PC-9 (cell line): ENCODE data around the gene TUBA4A. TPM values are rescaled to one million over a fixed set of nuclear protein-coding genes. Genes with fewer than 3 reads are reported as not detected.

Source experiments
- BruUV-seq: library from RNA; stranded (reverse); fragments of 400-500 nt; replicated peaks from 2 replicates; lab custom pipeline; 2021; lab: Mats Ljungman, UMichigan
- CTCF ChIA-PET: fragments of 300-600 bp; sonication (Branson Sonifier 250); formaldehyde crosslinking; loops from one replicate; lab custom pipeline; 2022; ENCODE audit warnings: antibody characterized with exemption; lab: Charles Lee
- POLR2A ChIA-PET: fragments of 300-600 bp; sonication (Branson Sonifier 250); formaldehyde crosslinking; loops from one replicate; lab custom pipeline; 2022; ENCODE audit warnings: antibody characterized with exemption; ENCODE audit not compliant: unreplicated experiment; lab: Charles Lee
- DNase-seq, 2 experiments: peaks; one replicate each; pipeline versions ENCODE4 v3.0.0 to v3.0.0-alpha.2; 2015 to 2022; ENCODE audit warnings: mixed read lengths in 1 of 2
- H2AFZ ChIP-seq: fragments of 200-600 bp; sonication (generic); 2 replicates; pipeline ENCODE4 v1.8.1; 2017; ENCODE audit warnings: antibody characterized with exemption
- H3F3A ChIP-seq: fragments of 200-600 bp; sonication (generic); 2 replicates; pipeline ENCODE4 v1.8.1; 2017; ENCODE audit warnings: antibody characterized with exemption, mild to moderate bottlenecking, low read depth; ENCODE audit not compliant: insufficient read depth
- H3K27ac ChIP-seq: fragments of 200-600 bp; sonication (generic); 2 replicates; pipeline ENCODE4 v1.6.1; 2016; ENCODE audit warnings: mixed run types
- H3K27me3 ChIP-seq: fragments of 200-600 bp; sonication (generic); 2 replicates; pipeline ENCODE4 v1.6.1; 2016; ENCODE audit warnings: low read depth, mixed run types; ENCODE audit not compliant: insufficient read depth
- H3K36me3 ChIP-seq: fragments of 200-600 bp; sonication (generic); 2 replicates; pipeline ENCODE4 v1.6.1; 2016; ENCODE audit warnings: low read depth, mixed run types
- H3K4me1 ChIP-seq: fragments of 200-600 bp; sonication (generic); replicated peaks from 2 replicates; pipeline ENCODE4 v1.6.1; 2016; ENCODE audit warnings: mixed run types; ENCODE audit not compliant: insufficient read depth
- H3K4me2 ChIP-seq: fragments of 200-600 bp; sonication (generic); 2 replicates; pipeline ENCODE4 v1.6.1; 2017; ENCODE audit warnings: mixed run types
- H3K4me3 ChIP-seq: fragments of 200-600 bp; sonication (generic); 2 replicates; pipeline ENCODE4 v1.6.1; 2016; ENCODE audit warnings: mixed run types
- H3K79me2 ChIP-seq: fragments of 200-600 bp; sonication (generic); 2 replicates; pipeline ENCODE4 v1.6.1; 2017; ENCODE audit warnings: low read depth, mixed run types
- H3K9me2 ChIP-seq: fragments of 200-600 bp; sonication (generic); 2 replicates; pipeline ENCODE4 v1.8.1; 2017; ENCODE audit warnings: mild to moderate bottlenecking; ENCODE audit not compliant: insufficient read depth
- H3K9me3 ChIP-seq: fragments of 200-600 bp; sonication (generic); 2 replicates; pipeline ENCODE4 v1.8.1; 2016; ENCODE audit warnings: low read depth; ENCODE audit not compliant: insufficient read depth
- H4K20me1 ChIP-seq: fragments of 200-600 bp; sonication (generic); 2 replicates; pipeline ENCODE4 v1.8.1; 2017; ENCODE audit not compliant: insufficient read depth
- CTCF ChIP-seq: fragments of 200-600 bp; sonication (generic); conservative IDR thresholded peaks from 2 replicates; pipeline ENCODE4 v1.6.1; 2017; ENCODE audit warnings: mixed run types, antibody characterized with exemption, mild to moderate bottlenecking, moderate library complexity
- EZH2 ChIP-seq: fragments of 200-600 bp; sonication (generic); IDR thresholded peaks from 2 replicates; pipeline ENCODE4 v1.8.0; 2017; ENCODE audit warnings: antibody characterized with exemption, low read depth
- intact Hi-C: fragments of 100-400 bp; cut with micrococcal nuclease; formaldehyde crosslinking; loops from one replicate; pipeline ENCODE4 v1.10.0; 2022; ENCODE audit not compliant: unreplicated experiment
- total RNA-seq: library from RNA; stranded (reverse); gene quantifications from 2 replicates; pipeline ENCODE4 v1.2.3, GENCODE V29; 2021

TUBA4A gene
- total RNA-seq, 1 experiment from 2014 or later = 157 TPM

GRCh38 chr2:219245148-219245898, 8.4 kb downstream of the TUBA4A start, which contains the start of the genes GLB1L and STK16:
GLB1L (minus strand) TSS chr2:219245444; CDS start chr2:219243573, 1,871 bp downstream.
STK16 (plus strand) TSS chr2:219245479; CDS start chr2:219246000, 521 bp downstream.
- intact Hi-C loops = no loop called here
- ChIA-PET CTCF (interaction anchor here (0.7 kb wide), 1 partner anchor 391 kb away, joined by 3 read pairs; no protein-coding TSS in a partner anchor), POLR2A (interaction anchor here (0.5 to 0.8 kb wide), 6 partner anchors 39 to 352 kb away, joined by 4 to 8 read pairs (median 4); no protein-coding TSS in a partner anchor)
- no peak for TF ChIP-seq EZH2
- no peak for TF ChIP-seq CTCF
- Histone ChIP-seq H4K20me1 (no peaks in the 10 kb centered on the region), H2AFZ (peak within 1 kb of the TSS; percentile 95), H3F3A (peaks cover 30% of the 10 kb centered on the region), H3K4me3 (peak within 1 kb of the TSS; percentile 85), H3K9me2 (no peaks in the 10 kb centered on the region), H3K36me3 (0 out of 2 replicates have a peak, but pooled peaks cover 3% of the 10 kb centered on the region), H3K27me3 (no peaks in the 10 kb centered on the region), H3K9me3 (no peaks in the 10 kb centered on the region), H3K4me1 (peaks cover 45% of the 10 kb centered on the region), H3K79me2 (peaks cover 28% of the 10 kb centered on the region), H3K27ac (peak within 1 kb of the TSS; percentile 41; the same call in 1 of the 2 replicates), H3K4me2 (peak within 1 kb of the TSS; percentile 87)
- peak; percentile 70 to 89 for DNase-seq
- BruUV-seq = no TSS peak

GRCh38 chr2:219244789-219245147, 8.9 kb downstream of the TUBA4A start:
- Histone ChIP-seq H3K9me2 (no peaks in the 10 kb centered on the region), H3K4me1 (peaks cover 40% of the 10 kb centered on the region), H3K4me2 (peak overlapping the region; percentile 87), H2AFZ (peak overlapping the region; percentile 95), H3K27me3 (no peaks in the 10 kb centered on the region), H3K4me3 (peak overlapping the region; percentile 85), H3K79me2 (peaks cover 28% of the 10 kb centered on the region), H3K9me3 (no peaks in the 10 kb centered on the region), H3K36me3 (0 out of 2 replicates have a peak, but pooled peaks cover 3% of the 10 kb centered on the region), H4K20me1 (no peaks in the 10 kb centered on the region), H3F3A (peaks cover 24% of the 10 kb centered on the region), H3K27ac (no peak overlapping the region)
- no peak for TF ChIP-seq EZH2
- TF ChIP-seq CTCF = no peak
- DNase-seq = no peak
- intact Hi-C loops = no loop called here
- POLR2A ChIA-PET = interaction anchor here (0.5 to 0.8 kb wide), 5 partner anchors 41 to 352 kb away, joined by 4 to 8 read pairs (median 4); no protein-coding TSS in a partner anchor
- TSS peak; percentile 9 for BruUV-seq
- CTCF ChIA-PET = interaction anchor here (0.7 kb wide), 1 partner anchor 391 kb away, joined by 3 read pairs; no protein-coding TSS in a partner anchor

- Histone ChIP-seq H4K20me1 (no peaks in the 10 kb centered on the region), H2AFZ (no peak overlapping the region), H3K4me3 (no peak overlapping the region), H3K4me1 (peaks cover 25% of the 10 kb centered on the region), H3K27me3 (no peaks in the 10 kb centered on the region), H3K27ac (no peak overlapping the region), H3K79me2 (peaks cover 28% of the 10 kb centered on the region), H3K36me3 (0 out of 2 replicates have a peak, but pooled peaks cover 3% of the 10 kb centered on the region), H3F3A (peaks cover 16% of the 10 kb centered on the region), H3K4me2 (no peak overlapping the region), H3K9me2 (no peaks in the 10 kb centered on the region), H3K9me3 (no peaks in the 10 kb centered on the region)
- BruUV-seq = no TSS peak
- TF ChIP-seq EZH2 (no peak), CTCF (no peak)
- ChIA-PET POLR2A (no interaction called here), CTCF (no interaction called here)
- no peak for DNase-seq
- intact Hi-C loops = no loop called here
Measured at GRCh38 chr2:219243291-219243761, 10.4 kb downstream of the TUBA4A start.
